Left lung (tissue), 10 donors: Measurements from ENCODE around the gene FZR1. TPM values are rescaled to one million over a fixed set of nuclear protein-coding genes. Genes with fewer than 3 reads are reported as not detected.

ENCODE experiments used
- ATAC-seq: fragments of 200-7000 bp; cut with Tn5 transposase; one replicate; pipeline ENCODE4 v1.9.1; 2020; ENCODE audit warnings: moderate library complexity
- DNase-seq, 4 donors: peaks; one replicate each; pipeline ENCODE4 v3.0.0-alpha.2; 2013 to 2020
- H3K27ac ChIP-seq, 2 donors: fragments of 200-600 bp; sonication (generic) in 1 of 2; one replicate each; pipeline versions ENCODE4 v1.5.0 to v1.8.0; 2020 to 2021
- H3K27me3 ChIP-seq, 2 donors: fragments of 200-600 bp; sonication (generic) in 1 of 2; one replicate each; pipeline versions ENCODE4 v1.5.0 to v1.8.0; 2020 to 2021
- H3K36me3 ChIP-seq, 2 donors: fragments of 200-600 bp; sonication (generic) in 1 of 2; one replicate each; pipeline versions ENCODE4 v1.5.0 to v1.8.0; 2020 to 2021
- H3K4me1 ChIP-seq, 2 donors: fragments of 200-600 bp; one replicate each; pipeline ENCODE4 v1.8.0; 2021
- H3K4me3 ChIP-seq, 2 donors: fragments of 200-600 bp; sonication (generic) in 1 of 2; one replicate each; pipeline versions ENCODE4 v1.5.0 to v1.8.0; 2020 to 2021; ENCODE audit warnings: mild to moderate bottlenecking in 1 of 2
- H3K9me3 ChIP-seq, 2 donors: fragments of 200-600 bp; sonication (generic) in 1 of 2; one replicate each; pipeline versions ENCODE4 v1.5.0 to v1.8.0; 2020 to 2021
- CTCF ChIP-seq, 2 donors: fragments of 200-600 bp; sonication (generic) in 1 of 2; IDR thresholded peaks; one replicate each; pipeline versions ENCODE4 v1.5.0 to v1.8.0; 2021; ENCODE audit warnings: antibody characterized with exemption in 2 of 2
- intact Hi-C, 2 donors: fragments of 100-400 bp; cut with DNase I; formaldehyde crosslinking; loops; one replicate each; pipeline versions ENCODE4 v1.11.2 to v1.14.2; 2022
- polyA plus RNA-seq, 6 donors: library from polyadenylated mRNA; unstranded; fragments of 120-200 nt; gene quantifications; one replicate each; pipeline ENCODE4 v1.2.1, GENCODE V29; 2013; ENCODE audit not compliant: insufficient read length in 6 of 6
- total RNA-seq, 2 donors: library from RNA; stranded (reverse); fragmentation: NEBNext Ultra II Directional; extraction: Animal tissue kit (Norgen Biotek cat#: 25700); gene quantifications; one replicate each; pipeline ENCODE4 v1.2.1, GENCODE V29; 2021
- donor health status: DM: no; HTN: yes; CAD: no.
- donor health status: DM: no; HTN: no; CAD: no.

Gene FZR1
- total and polyA plus RNA-seq, 8 donors, result 33.4 to 56.6 (median 47.3) TPM

GRCh38 chr19:3494559-3494958 lies 11.6 kb upstream of the FZR1 start:
- no peak for TF ChIP-seq CTCF (IDR thresholded peaks at IDR 0.05)
- H3K27ac ChIP-seq, result no peak overlapping the region
- H3K4me3 ChIP-seq, result no peak overlapping the region
- no peaks in the 10 kb centered on the region for H3K9me3 ChIP-seq
- H3K36me3 ChIP-seq, result peaks cover 0 to 66% of the 10 kb centered on the region in 2 donors
- peaks cover 3 to 7% of the 10 kb centered on the region in 2 donors for H3K4me1 ChIP-seq
- no peak for ATAC-seq
- DNase-seq, result no peak
- H3K27me3 ChIP-seq, result no peaks in the 10 kb centered on the region
- intact Hi-C loops, result no loop called here

- ATAC-seq (no peak), DNase-seq (peak in 1 of 4 donors; percentile 70)
- Histone ChIP-seq H3K9me3 (no peaks in the 10 kb centered on the region), H3K36me3 (peaks cover 0 to 52% of the 10 kb centered on the region in 2 donors), H3K4me1 (peaks cover 7 to 18% of the 10 kb centered on the region in 2 donors), H3K27ac (no peak overlapping the region), H3K4me3 (no peak overlapping the region), H3K27me3 (no peaks in the 10 kb centered on the region)
- intact Hi-C loops, result no loop called here
- no peak for TF ChIP-seq CTCF (IDR thresholded peaks at IDR 0.05)
Observed at GRCh38 chr19:3496392-3497273, 9.5 kb upstream of the FZR1 start.

GRCh38 chr19:3497757-3498520 lies 8.2 kb upstream of the FZR1 start:
- Histone ChIP-seq H3K36me3 (peaks cover 0 to 39% of the 10 kb centered on the region in 2 donors), H3K27me3 (no peaks in the 10 kb centered on the region), H3K4me1 (peaks cover 7 to 18% of the 10 kb centered on the region in 2 donors), H3K27ac (no peak overlapping the region), H3K4me3 (no peak overlapping the region), H3K9me3 (no peaks in the 10 kb centered on the region)
- no peak for DNase-seq
- no peak for ATAC-seq
- no peak for TF ChIP-seq CTCF (IDR thresholded peaks at IDR 0.05)
- intact Hi-C loops, result no loop called here

GRCh38 chr19:3499738-3500428 lies 6.2 kb upstream of the FZR1 start:
- peak; percentile 7 for ATAC-seq
- Histone ChIP-seq H3K36me3 (peaks cover 0 to 19% of the 10 kb centered on the region in 2 donors), H3K9me3 (no peaks in the 10 kb centered on the region)

More at GRCh38 chr19:3499738-3500428, 6.2 kb upstream of the FZR1 start:
- H3K27ac ChIP-seq, result peak overlapping the region; percentile 84 to 96
- no peak for TF ChIP-seq CTCF (IDR thresholded peaks at IDR 0.05)
- no peaks in the 10 kb centered on the region for H3K27me3 ChIP-seq
- DNase-seq, result peak in 1 of 4 donors; percentile 51
- H3K4me1 ChIP-seq, result peaks cover 7 to 20% of the 10 kb centered on the region in 2 donors
- peak overlapping the region; percentile 78 to 79 for H3K4me3 ChIP-seq
- intact Hi-C loops, result no loop called here
